Stimulated activated naive CD8-positive, alpha-beta T cell treated with anti-CD3 and anti-CD28 coated beads, Interleukin-15, Interleukin-2, amounts not matched to agents 100 ng/mL and 50 ng/mL, for 24 hours (primary cell): ENCODE results near the gene DNAJC21.
A peak's percentile ranks its signal among the peaks of the same experiment; 100 is the strongest.
"Not testable (repeated sequence)": the region's sequence is repeated elsewhere in the genome, so short reads cannot be mapped to it uniquely, and the experiment has no call there.

Source experiments
- H3K27ac Mint-ChIP-seq: one replicate; pipeline ENCODE4 v1.8.0; 2021; ENCODE audit warnings: mild to moderate bottlenecking, mixed read lengths
- H3K27me3 Mint-ChIP-seq: one replicate; pipeline ENCODE4 v1.8.0; 2021; ENCODE audit warnings: mixed read lengths
- H3K36me3 Mint-ChIP-seq: one replicate; pipeline ENCODE4 v1.8.0; 2021; ENCODE audit warnings: low read depth, mixed read lengths
- H3K4me1 Mint-ChIP-seq: one replicate; pipeline ENCODE4 v1.8.0; 2021; ENCODE audit warnings: low read depth, mixed read lengths
- H3K4me3 Mint-ChIP-seq: one replicate; pipeline ENCODE4 v1.8.0; 2021; ENCODE audit warnings: mild to moderate bottlenecking, mixed read lengths
- H3K9me3 Mint-ChIP-seq: one replicate; pipeline ENCODE4 v1.8.0; 2021; ENCODE audit warnings: mixed read lengths

The DNAJC21 gene

GRCh38 chr5:34930870-34931269 lies 1.5 kb downstream of the DNAJC21 start:
- Mint-ChIP-seq H3K9me3 (no peaks in the 10 kb centered on the region), H3K4me1 (peaks cover 39% of the 10 kb centered on the region), H3K27ac (peak overlapping the region; percentile 94), H3K36me3 (peaks cover 50% of the 10 kb centered on the region), H3K4me3 (peak overlapping the region; percentile 91), H3K27me3 (no peaks in the 10 kb centered on the region)

GRCh38 chr5:34932947-34933346 lies 3.6 kb downstream of the DNAJC21 start:
- Mint-ChIP-seq H3K27me3 (no peaks in the 10 kb centered on the region), H3K36me3 (peaks cover 49% of the 10 kb centered on the region), H3K27ac (no peak overlapping the region), H3K9me3 (no peaks in the 10 kb centered on the region), H3K4me1 (peaks cover 32% of the 10 kb centered on the region), H3K4me3 (no peak overlapping the region)

GRCh38 chr5:34941936-34942335 lies 12.6 kb downstream of the DNAJC21 start:
- no peak overlapping the region for H3K27ac Mint-ChIP-seq
- no peaks in the 10 kb centered on the region for H3K4me1 Mint-ChIP-seq
- H3K36me3 Mint-ChIP-seq = peaks cover 63% of the 10 kb centered on the region
- no peaks in the 10 kb centered on the region for H3K9me3 Mint-ChIP-seq
- no peak overlapping the region for H3K4me3 Mint-ChIP-seq
- no peaks in the 10 kb centered on the region for H3K27me3 Mint-ChIP-seq

GRCh38 chr5:34944044-34944443 lies 14.7 kb downstream of the DNAJC21 start:
- Mint-ChIP-seq H3K9me3 (no peaks in the 10 kb centered on the region), H3K27me3 (no peaks in the 10 kb centered on the region), H3K36me3 (peaks cover 68% of the 10 kb centered on the region), H3K4me1 (no peaks in the 10 kb centered on the region), H3K27ac (no peak overlapping the region), H3K4me3 (no peak overlapping the region)

- no peaks in the 10 kb centered on the region for H3K4me1 Mint-ChIP-seq
- no peaks in the 10 kb centered on the region for H3K27me3 Mint-ChIP-seq
- H3K27ac Mint-ChIP-seq = peak overlapping the region; percentile 37
- H3K4me3 Mint-ChIP-seq = no peak overlapping the region
- no peaks in the 10 kb centered on the region for H3K9me3 Mint-ChIP-seq
- peaks cover 72% of the 10 kb centered on the region for H3K36me3 Mint-ChIP-seq
Observed at GRCh38 chr5:34944460-34945047, 15.2 kb downstream of the DNAJC21 start.

GRCh38 chr5:34957321-34957720 lies 28.0 kb downstream of the DNAJC21 start:
- Mint-ChIP-seq H3K27me3 (no peaks in the 10 kb centered on the region), H3K4me1 (peaks cover 11% of the 10 kb centered on the region), H3K4me3 (no peak overlapping the region), H3K9me3 (no peaks in the 10 kb centered on the region), H3K36me3 (peaks cover 25% of the 10 kb centered on the region), H3K27ac (no peak overlapping the region)

- peak overlapping the region; percentile 69 for H3K27ac Mint-ChIP-seq
- H3K4me1 Mint-ChIP-seq = peaks cover 11% of the 10 kb centered on the region
- peaks cover 19% of the 10 kb centered on the region for H3K36me3 Mint-ChIP-seq
- H3K4me3 Mint-ChIP-seq = no peak overlapping the region
- H3K27me3 Mint-ChIP-seq = no peaks in the 10 kb centered on the region
- H3K9me3 Mint-ChIP-seq = no peaks in the 10 kb centered on the region
Observed at GRCh38 chr5:34957857-34958690, 28.7 kb downstream of the DNAJC21 start.

- Mint-ChIP-seq H3K4me3 (no peak overlapping the region), H3K27me3 (no peaks in the 10 kb centered on the region), H3K27ac (no peak overlapping the region), H3K4me1 (peaks cover 11% of the 10 kb centered on the region), H3K36me3 (peaks cover 13% of the 10 kb centered on the region), H3K9me3 (no peaks in the 10 kb centered on the region)
Observed at GRCh38 chr5:34959323-34959722, 30.0 kb downstream of the DNAJC21 start.

- no peak overlapping the region for H3K4me3 Mint-ChIP-seq
- no peak overlapping the region for H3K27ac Mint-ChIP-seq
- H3K4me1 Mint-ChIP-seq = no peaks in the 10 kb centered on the region
Observed at GRCh38 chr5:34967540-34967939, 38.2 kb downstream of the DNAJC21 start.

GRCh38 chr5:34968258-34968657 lies 38.9 kb downstream of the DNAJC21 start:
- peaks cover 28% of the 10 kb centered on the region for H3K36me3 Mint-ChIP-seq
- no peak overlapping the region for H3K27ac Mint-ChIP-seq
- no peak overlapping the region for H3K4me3 Mint-ChIP-seq
- no peaks in the 10 kb centered on the region for H3K4me1 Mint-ChIP-seq
- peaks cover 14% of the 10 kb centered on the region for H3K9me3 Mint-ChIP-seq
- no peaks in the 10 kb centered on the region for H3K27me3 Mint-ChIP-seq

More at GRCh38 chr5:34967540-34967939, 38.2 kb downstream of the DNAJC21 start:
- Mint-ChIP-seq H3K9me3 (peaks cover 14% of the 10 kb centered on the region), H3K36me3 (peaks cover 28% of the 10 kb centered on the region), H3K27me3 (no peaks in the 10 kb centered on the region)

GRCh38 chr5:34970552-34970951 lies 41.2 kb downstream of the DNAJC21 start:
- no peaks in the 10 kb centered on the region for H3K4me1 Mint-ChIP-seq
- H3K4me3 Mint-ChIP-seq = no peak overlapping the region
- H3K36me3 Mint-ChIP-seq = peaks cover 23% of the 10 kb centered on the region
- no peaks in the 10 kb centered on the region for H3K27me3 Mint-ChIP-seq
- H3K9me3 Mint-ChIP-seq = peaks cover 13% of the 10 kb centered on the region
- H3K27ac Mint-ChIP-seq = no peak overlapping the region

- not testable (repeated sequence) for H3K27me3 Mint-ChIP-seq, H3K9me3 Mint-ChIP-seq, H3K27ac Mint-ChIP-seq, H3K4me1 Mint-ChIP-seq, H3K4me3 Mint-ChIP-seq
- peaks cover 12% of the 10 kb centered on the region for H3K36me3 Mint-ChIP-seq
Observed at GRCh38 chr5:34971655-34972054, 42.3 kb downstream of the DNAJC21 start.

GRCh38 chr5:34976347-34976746 lies 47.0 kb downstream of the DNAJC21 start:
- Mint-ChIP-seq H3K36me3 (no peaks in the 10 kb centered on the region), H3K9me3 (no peaks in the 10 kb centered on the region), H3K4me1 (no peaks in the 10 kb centered on the region), H3K27me3 (no peaks in the 10 kb centered on the region), H3K4me3 (no peak overlapping the region), H3K27ac (no peak overlapping the region)

- Mint-ChIP-seq H3K4me3 (no peak overlapping the region), H3K4me1 (no peaks in the 10 kb centered on the region), H3K27ac (no peak overlapping the region), H3K36me3 (no peaks in the 10 kb centered on the region), H3K9me3 (peaks cover 3% of the 10 kb centered on the region), H3K27me3 (peaks cover 3% of the 10 kb centered on the region)
Observed at GRCh38 chr5:34977934-34978613, 48.7 kb downstream of the DNAJC21 start.

- Mint-ChIP-seq H3K27ac (no peak overlapping the region), H3K9me3 (peaks cover 3% of the 10 kb centered on the region), H3K36me3 (no peaks in the 10 kb centered on the region), H3K27me3 (peaks cover 4% of the 10 kb centered on the region), H3K4me3 (no peak overlapping the region), H3K4me1 (no peaks in the 10 kb centered on the region)
Observed at GRCh38 chr5:34978681-34979080, 49.3 kb downstream of the DNAJC21 start.
